ENCODE measurements around the gene KPNA3.
"Not testable (repeated sequence)": the region's sequence is repeated elsewhere in the genome, so short reads cannot be mapped to it uniquely, and the experiment has no call there.

KPNA3 gene, protein sequence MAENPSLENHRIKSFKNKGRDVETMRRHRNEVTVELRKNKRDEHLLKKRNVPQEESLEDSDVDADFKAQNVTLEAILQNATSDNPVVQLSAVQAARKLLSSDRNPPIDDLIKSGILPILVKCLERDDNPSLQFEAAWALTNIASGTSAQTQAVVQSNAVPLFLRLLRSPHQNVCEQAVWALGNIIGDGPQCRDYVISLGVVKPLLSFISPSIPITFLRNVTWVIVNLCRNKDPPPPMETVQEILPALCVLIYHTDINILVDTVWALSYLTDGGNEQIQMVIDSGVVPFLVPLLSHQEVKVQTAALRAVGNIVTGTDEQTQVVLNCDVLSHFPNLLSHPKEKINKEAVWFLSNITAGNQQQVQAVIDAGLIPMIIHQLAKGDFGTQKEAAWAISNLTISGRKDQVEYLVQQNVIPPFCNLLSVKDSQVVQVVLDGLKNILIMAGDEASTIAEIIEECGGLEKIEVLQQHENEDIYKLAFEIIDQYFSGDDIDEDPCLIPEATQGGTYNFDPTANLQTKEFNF

DNA sequence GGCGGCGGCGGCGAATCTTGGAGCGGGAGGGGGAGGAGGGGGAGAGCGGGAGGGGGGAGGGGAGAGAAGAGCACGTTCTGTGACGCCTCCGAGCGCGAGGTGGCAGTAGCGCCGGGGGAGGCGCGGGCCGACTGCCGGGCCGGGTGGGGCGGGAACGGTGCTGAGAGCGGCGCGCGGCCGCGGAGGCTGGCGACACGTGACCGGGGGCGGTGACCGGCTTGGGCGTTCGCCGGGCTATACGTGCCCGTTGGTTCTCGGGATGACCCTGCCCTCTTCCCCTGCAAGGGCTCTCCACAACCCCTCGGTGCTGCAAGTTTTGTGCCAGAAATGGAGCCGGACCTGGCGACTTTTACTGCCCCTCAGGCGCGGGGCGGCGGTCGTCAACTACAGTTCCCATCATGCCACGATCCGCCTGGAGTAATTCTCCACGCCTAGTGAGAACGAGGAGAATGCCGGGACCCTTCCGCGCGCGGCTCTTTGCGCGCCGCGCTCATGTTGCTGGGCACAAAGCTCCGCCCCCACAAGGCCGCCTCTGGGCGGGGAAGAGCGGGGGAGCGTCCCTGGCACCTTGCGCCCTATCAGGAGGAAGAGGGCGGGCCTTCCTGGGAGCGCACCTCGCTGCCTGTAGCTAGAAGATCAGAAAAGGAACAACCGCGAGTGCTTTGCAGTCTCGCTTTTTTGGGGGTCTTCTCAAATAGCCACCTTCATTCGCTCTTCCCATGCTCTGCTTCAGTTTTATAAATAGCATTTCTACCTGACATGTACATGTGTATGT is at the start of gene KPNA3:
KPNA3 (minus strand) TSS at position 133 of the 775 bp plus-strand sequence. CDS start 176 bp downstream, outside the sequence.
- DNase-seq, result peak; percentile 95

DNA sequence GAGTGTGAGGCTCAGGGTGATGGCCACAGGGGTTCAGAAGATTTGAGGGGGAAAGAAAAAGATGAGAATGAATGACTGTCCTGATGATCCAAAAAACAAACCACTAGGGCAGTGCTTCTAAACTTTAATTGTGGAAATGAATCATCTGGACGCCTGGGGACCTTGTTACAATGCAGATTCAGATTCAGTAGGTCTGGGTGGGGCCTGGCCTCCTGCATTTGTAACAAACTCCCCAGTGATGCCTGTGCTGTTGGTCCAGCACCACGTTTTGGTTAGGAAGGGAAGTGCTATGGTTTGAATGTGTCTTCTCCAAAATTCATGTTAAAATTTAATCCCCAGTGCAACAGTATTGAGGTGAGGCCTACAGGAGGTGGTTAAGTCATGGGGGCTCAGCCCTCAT is 49.5 kb upstream of the KPNA3 start:
- no peak for DNase-seq

DNA sequence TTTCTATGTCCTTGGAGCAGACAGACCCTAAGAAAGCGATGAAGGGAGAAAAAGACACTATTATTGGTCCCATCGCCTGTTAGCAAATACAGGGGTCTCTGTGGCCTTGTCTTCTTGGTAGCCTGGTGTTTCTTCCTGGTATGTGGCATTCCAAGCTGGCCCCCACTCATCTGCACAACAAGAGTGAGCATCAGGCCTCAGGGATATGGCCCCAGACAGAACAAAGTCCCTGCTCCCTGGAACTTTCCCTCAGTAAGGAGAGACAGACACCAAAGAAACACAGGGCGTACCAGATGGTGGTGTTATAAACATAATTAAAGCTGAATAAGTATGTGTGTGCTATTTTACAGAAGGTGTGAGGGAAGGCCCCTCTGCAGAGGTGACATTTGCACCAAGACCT is 48.2 kb upstream of the KPNA3 start:
- DNase-seq, result no peak

DNA sequence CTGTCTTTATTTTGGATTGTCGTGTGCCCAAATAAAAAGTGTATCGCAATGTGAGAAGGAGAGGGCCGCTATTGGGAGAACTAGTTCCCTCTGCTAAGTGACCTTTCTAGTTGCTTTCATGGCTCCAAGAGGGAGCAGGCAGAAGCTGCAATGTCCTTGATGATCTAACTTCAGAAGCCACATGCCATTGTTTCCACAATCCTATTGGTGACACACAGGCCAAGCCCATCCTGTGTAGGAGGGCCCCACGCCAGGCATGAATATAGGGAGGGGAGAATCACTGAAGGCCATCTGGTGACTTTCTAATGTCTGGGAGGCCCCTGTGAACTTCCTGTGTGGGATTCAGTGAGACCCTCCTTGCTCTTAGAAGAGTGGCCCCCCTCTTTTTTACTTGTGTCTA is 47.8 kb upstream of the KPNA3 start:
- no peak for DNase-seq

DNA sequence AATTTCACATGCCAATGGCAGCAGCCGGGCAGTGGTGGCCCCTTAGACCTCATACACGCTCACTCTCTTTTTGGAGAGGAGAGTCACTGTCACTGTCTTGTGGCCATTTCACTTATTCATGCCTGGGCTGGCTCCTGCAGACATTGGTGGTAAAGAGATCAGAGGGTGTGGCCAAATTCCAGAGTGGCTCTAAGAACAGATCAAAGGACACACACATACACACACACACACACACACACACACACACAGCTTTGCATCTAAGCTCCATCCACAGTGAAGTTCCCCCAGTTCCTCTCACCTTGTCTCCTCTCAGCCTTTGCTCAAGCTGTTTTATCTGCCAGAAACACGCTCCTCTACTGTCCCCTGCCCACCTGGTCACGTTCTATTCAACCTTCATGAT is 46.5 kb upstream of the KPNA3 start:
- no peak for DNase-seq

DNA sequence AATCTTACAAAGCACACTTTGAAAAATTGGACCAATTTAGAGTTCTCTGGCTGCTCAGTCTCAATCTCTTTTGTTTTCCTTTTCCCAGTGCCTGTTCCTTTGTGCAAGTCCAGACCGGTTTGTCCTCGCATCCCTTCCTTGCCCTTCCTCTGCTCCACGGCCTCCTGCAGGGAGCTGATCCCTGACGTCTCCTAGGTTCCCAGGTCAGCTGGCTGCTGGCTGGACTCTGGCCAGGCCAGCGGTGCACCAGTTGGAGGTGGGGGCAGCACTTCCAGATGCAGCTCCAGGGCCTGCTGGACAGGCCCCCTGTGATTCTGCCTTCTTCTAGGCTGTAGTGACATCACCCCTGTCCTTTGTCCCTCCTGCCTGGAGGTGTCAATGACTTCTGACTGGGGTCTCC is 44.0 kb upstream of the KPNA3 start:
- DNase-seq, result no peak

DNA sequence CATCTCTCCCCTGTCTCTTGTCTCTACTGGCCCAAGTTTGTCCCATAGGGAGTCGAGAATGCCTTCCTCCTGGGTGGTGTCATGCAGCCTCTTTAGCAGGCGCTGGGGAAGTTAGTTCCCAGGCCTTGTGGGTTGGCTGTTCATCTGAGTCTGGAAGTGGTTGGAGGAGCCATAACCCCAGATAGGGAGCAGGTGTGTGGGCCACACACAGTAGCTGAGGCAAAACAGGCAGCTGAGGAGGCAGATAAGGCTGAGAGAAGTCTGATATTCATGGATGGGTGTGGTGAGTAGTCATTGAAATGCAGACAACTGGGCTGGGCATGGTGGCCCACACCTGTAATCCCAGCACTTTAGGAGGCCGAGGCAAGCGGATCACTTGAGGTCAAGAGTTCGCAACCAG is 40.9 kb upstream of the KPNA3 start:
- no peak for DNase-seq

DNA sequence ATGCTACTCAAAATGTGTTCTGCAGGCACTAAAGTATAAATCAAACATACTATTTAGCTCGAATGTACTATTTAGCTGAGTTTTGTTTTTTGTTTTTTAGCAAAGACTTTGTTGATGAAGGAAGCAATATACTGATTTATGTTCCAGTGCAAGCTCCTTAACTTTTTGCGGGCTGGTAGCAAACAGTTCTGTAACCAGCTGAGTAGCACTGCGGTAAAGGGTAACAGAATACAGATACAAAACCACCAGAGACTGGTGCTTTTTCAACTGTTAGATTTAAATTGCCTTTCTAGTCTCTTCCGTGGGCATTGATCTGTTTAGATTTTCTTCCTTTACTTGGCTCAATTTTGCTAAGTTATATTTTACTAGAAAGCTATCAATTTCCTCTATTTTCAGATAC is 39.0 kb upstream of the KPNA3 start:
- no peak for DNase-seq

DNA sequence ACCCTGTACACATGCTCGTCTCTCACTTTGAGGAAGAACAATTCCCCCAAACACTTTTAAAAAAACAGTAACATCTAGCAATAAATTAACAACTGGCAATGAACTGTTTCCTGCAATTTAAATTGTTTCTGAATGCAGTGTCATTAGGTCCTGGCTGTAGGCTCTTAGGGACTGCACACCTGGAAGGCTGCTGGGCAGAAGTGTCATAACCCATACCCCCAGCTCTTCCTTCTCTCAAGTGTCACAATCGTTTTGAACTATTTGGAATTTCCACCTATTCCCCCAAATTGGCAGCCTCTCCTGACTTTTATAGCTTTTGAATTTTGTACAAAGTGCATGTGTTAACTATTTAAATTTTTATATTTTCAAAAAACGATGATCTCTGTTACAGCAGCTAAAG is 38.2 kb upstream of the KPNA3 start:
- DNase-seq, result no peak

DNA sequence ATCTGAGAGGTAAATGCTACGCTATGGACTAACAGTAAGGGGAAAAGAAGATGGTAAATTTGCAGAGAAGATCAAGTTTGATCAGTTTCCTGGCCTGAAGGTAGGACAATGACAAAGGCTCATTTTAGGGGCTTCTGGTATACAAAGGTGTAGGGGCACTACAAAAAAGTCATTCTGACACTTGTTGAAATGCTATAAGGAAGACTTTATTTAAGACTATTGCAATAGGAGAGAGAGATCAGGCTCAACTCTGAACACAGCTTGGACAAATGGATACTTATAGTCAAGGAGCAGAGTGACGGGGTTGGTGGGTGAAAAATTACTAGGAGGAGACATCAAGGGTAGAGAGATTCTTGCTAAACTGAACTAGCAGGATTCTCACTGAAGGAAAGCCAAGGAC is 37.2 kb upstream of the KPNA3 start:
- no peak for DNase-seq

DNA sequence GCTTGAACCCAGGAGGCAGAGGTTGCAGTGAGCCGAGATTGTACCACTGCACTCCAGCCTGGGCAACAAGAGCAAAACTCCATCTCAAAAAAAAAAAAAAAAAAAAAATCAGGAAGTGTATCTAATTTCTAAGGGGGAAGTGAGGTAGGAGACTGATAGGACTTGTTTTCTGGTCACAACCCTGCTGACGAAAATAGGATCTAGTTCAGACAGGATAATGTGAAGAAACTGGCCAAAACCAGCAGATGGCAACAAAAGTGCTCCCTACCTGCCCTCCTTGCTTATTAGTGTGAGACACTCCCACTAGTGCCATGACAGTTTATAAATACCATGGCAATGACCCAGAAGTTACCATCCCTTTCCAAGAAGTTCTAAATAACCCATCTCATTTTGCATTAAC is 36.0 kb upstream of the KPNA3 start:
- DNase-seq, result peak; percentile 74

DNA sequence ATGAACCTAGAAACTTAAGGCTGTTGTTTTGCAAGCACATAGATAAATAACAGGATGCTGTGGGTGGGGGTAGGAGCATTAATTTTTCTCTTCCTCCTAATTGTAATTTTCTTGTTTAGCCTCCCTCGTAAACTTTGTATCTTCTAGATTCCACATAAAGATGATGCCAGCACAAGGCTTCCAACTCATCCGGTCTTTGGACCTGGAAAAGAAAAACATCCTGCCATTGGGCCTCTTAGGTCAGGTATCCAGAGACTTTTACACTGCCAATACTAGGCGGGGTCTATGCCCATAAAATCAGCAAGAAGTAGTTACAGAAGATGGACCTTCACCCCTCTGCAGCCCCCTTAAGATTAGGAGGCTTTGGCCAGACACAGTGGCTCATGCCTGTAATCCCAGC is 35.4 kb upstream of the KPNA3 start:
- no peak for DNase-seq

DNA sequence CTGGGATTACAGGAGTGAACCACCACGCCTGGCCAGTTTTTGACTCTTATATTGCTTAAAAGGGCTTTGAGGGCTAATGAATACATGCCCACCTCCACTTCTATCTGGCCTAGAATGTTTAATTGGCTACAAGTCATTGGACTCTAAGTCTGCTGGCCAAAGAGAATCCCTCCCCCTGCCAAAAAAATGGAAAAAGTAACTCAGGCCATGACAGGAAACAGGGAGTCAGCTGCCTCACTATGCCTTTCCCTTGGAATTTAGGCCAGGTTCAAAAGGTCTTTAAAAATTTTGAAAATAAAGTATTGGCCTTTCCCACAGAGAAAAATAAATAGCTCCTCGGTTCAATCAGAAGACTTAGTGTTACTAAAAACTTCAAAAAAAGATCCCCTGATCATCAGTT is 34.9 kb upstream of the KPNA3 start:
- DNase-seq, result no peak

DNA sequence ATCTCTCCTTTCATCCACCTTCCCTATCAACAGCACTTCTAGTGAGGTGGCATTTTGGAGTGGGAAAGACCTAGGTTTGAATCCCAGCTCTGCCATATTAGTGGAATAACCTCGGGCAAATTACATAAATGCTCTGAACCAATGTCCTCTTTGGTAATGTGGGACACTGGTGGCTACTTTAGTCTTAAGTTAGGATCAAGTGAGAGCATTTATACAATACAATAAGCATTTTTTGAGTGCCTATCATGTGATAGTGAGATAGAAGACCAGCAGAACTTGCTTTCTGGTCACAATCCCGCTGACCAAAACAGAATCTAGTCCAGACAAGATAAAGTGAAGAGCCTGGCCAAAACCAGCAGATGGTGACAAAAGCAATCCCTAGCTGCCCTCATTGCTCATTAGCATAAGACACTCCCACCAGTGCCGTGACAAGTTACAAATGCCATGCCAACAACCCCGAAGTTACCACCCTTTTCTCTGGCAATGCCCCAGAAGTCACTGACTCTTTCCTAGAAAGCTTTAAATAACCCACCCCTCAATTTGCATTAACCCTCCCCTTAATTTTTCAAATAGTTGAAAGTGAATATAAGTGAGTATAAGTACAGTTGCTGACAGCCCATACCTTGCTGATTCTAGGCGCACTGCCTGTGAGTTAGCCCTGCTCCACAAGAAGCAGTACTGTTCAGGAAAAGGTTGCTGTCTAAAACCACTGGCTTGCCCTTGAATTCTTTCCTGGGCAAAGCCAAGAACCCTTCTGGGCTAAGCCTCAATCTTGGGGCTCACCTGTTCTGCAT is 28.9 kb upstream of the KPNA3 start:
- DNase-seq, result peak; percentile 8

DNA sequence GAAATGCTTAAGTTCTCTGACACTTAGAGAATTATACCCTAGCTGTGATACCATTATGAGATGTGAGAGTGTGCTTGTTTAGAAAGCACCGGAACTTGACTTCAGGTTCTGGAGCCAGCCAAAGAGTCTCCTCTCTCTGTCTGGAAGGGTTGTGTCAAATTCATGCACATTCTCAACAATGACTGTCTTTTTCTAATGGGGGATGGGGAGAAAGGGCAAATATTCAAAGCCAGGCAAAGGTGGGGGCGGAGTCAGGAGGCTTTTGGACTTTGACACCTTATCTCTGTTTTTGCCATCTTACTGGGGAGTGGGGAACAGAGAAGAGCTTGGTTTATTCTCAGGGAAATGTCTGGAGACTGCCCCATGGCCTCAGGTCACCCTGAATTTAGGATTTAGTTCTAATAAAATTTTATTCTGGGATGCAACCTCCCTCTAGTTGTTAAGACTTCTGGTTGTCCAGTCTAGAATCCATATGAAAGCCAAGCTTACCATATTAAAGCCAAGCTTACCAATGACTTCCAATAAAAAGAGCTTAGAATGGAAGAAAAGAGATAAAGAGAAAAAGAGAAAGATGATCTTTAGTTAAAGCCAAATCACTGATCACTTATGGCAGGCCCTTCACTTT is 28.2 kb upstream of the KPNA3 start:
- DNase-seq, result no peak

DNA sequence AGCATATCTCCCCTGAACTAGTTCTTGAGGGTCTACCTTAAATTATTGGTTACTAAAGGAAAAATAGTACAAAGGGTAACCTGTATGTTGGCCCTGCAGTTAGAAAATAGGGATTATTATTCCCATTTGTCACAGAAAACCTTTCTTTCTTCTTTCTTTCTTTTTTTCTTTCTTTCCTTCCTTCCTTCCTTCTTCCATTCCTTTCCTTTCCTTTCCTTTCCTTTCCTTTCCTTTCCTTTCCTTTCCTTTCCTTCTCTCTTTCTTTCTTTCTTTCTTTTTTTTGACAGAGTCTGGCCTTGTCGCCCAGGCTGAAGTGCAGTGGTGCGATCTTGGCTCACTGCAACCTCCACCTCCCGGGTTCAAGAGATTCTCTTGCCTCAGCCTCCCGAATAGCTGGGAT is 23.6 kb upstream of the KPNA3 start:
- DNase-seq, result not testable (repeated sequence)

DNA sequence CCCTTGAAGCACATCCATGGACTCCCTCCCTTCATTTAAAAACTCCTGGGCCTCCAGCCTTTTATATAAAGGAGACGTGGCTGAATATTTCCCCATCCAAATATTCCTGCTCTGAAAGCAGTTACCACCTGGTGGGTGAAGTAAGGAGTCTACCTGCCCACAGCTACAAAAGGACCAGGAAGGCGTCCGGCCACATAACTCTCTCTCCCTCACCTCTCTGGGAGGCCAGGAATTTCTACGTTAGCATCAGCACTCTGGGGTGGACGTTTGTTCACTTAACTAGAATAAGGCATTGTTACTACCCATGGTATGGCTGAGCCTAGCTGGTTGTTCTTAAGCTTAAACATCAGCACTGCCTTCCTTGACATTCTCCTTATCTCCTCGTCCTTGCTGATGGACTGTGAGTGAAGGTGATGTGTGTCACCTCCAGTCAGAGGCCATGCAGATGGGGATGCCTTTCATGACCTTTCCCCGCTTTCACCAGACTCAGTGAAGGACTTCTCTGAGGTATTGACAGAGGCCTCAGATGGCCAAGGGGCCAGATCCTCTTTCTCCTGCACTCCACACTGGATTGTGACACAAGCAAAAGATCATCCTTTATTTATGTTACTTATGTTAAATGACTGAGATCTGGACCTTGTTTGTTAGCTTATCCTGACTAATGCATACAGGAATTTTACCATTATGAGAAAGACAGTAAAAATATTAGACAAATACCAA is 22.2 kb upstream of the KPNA3 start:
- peak; percentile 28 for DNase-seq

DNA sequence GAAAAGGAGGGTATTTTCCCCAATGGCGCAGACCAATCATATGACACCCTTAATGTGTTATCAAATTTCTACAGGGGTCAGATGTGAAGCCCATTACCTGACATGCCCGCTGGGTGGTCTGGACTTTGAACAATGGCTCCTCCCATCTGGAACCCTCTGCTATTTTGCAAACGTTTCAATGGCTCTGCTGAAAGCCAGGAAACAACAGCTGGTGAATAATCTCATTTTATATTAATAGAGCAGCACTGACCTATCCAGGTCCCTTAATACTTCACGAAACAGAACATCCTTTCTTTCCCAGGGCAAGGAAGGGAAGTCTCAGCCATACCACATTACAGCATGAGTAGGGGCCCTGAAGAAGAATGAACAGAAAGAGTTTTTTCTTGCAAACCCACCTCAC is 20.3 kb upstream of the KPNA3 start:
- no peak for DNase-seq

DNA sequence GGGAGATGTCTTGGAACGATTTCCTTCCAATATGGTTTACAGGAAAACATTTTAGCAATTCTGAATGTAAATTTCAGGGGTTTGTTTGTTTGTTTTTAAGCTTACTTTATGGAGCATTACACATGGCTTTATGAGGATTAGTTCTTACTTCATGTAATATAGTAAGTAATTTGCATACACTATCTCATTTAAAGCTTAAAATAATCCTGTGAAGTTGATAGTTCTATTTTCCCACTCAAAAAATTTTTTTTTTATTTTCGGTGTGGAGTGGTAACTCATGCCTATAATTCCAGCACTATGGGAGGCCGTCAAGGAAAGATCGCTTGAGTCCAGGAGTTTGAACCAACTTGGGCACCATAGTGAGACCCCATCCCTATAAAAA is 19.0 kb upstream of the KPNA3 start:
- no peak for DNase-seq

DNA sequence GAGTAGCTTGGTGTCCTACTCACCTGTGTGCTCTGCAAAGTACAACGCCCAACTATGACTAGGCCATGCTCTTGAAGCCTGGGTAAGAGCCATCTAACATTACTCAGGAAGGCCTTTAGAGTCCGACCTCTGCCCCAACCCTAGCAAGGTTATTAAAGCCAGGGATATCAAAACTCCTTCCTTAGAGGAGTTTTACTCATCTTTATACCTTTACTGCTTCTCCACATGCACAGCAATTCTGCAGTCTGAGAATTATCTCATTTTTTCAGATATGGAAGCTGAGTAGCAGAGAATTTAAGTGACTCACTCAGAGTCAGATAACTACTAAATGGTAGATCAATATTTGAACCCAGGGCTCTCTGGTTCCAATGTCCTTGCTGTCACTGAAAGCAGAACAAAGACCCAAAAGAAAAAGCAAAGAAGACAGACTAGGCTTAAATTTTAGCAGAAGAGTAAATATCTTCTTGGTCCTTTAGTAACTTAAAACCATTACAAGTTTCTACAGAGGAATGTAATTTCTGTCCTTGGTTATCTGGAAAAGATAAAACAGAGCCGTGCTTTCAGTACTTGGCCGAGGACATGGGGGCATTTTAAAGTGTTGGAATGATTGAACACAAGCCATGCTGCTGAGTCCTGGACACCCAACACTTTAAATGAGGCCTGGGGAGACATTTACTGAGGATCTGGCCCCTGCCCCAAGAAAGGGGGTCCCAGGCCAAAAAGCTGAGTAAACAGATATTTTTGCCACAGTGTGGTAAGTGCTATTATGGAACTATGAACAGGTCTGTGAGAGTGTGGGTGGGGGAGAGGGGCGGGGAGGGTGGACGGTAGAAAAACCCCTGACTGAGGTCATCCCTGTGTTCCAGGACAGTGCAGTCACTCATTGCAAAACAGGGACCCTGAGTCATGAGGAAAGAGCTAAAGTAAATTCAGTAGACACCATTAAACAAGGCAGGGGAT is 18.4 kb upstream of the KPNA3 start:
- peak; percentile 85 for DNase-seq

DNA sequence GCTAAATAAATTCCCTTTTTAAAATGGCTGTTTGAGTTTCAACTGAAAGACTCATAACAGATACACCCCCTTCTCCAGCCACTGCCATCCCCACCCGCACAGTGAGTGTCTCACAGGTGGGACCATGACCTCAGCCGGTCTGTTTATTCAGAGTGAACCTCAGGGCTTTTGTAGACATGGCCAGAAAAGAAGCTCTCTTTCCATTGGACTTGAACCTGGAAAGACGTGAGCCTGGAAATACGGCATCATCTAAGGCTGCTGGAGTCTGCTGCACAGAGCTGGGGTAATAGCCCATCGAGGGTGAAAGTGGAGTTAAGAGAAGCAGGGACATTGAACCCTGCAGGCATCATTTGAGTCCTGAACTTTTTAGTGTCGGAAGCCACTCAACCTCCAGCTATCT is 15.2 kb upstream of the KPNA3 start:
- no peak for DNase-seq

All from inflammatory macrophage treated with lipopolysaccharide for 4 hours (primary cell).